Stimulated activated CD8-positive, alpha-beta memory T cell treated with anti-CD3 and anti-CD28 coated beads, Interleukin-4, amount 100 ng/mL, for 4 hours (primary cell): ENCODE data around the gene TMEM131L.

Experiments
- DNase-seq, 2 donors: peaks; one replicate each; pipeline ENCODE4 v3.0.0-alpha.2; 2020; ENCODE audit warnings: low read depth in 2 of 2, low spot score in 1 of 2

TMEM131L gene

GRCh38 chr4:153521478-153521877, 55.3 kb downstream of the TMEM131L start:
- DNase-seq, result no peak

- DNase-seq, result no peak
Measured at GRCh38 chr4:153521999-153522801, 56.0 kb downstream of the TMEM131L start.

DNA sequence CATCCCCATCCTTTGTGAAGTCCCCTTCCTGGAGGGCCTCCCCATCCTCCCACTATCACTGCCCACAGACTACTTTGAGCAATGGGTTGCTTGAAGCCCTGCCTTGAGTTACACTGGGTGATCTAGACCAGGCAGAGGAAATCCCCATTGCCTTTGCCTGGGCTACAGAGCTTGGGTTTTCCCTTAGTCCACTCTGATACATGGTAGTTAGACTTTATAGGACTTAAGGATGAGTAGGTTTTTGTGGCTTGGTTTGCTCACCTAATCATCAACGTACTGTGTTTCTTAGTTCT, 56.6 kb downstream of the TMEM131L start:
- no peak for DNase-seq

DNA sequence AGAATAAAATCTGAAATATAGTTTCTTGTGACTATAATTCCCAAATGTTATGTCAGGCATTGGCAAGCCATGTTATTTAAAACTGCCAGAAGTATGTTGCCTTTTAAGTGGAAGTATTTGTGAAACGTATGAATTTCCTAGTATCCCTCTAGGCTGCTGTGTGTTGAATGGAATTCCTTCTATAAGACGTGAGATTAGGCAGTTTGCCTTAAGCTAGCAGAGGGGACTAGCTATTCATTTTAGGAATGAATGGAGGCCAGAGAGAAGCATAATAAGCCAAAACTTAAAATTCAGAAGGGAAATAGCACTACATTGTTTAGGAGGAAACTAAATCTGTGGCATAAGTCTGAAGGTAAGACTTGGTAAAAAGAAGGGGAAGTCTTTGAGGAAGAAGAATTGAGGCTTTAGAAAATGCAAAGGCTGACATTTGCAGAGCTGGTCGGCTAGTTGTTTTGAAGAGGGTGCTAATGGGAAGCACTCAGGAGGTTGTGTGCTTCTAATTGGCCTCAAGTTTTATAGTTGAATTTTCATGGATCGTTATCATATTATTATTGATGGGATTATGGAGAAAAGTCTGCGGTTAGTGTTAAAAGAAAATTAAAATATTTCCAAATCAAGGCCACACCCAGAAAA, 57.1 kb downstream of the TMEM131L start:
- DNase-seq, result no peak

DNA sequence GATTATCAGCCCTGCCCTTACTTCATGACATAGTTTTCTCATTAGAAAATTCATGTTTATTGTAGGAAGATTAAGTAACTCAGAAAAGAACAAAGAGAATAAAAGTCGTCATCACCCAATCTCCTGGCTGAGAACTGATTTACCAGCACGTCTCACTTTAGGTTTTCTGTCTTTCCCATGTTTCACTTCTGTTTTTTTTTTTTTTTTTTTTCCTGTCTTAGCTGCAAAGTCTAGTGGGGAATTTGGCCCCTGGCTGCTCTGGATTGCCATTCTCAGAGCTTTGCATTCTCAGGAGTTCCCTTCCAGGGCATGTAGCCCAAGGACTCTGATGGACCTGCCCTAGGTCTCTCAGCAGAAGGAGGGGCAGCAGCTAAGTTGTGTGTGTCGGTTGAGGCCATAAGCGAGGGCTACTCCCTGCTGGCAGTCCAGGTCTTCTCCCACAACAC, 57.8 kb downstream of the TMEM131L start:
- DNase-seq, result no peak

GRCh38 chr4:153524682-153525081, 58.5 kb downstream of the TMEM131L start:
- no peak for DNase-seq

GRCh38 chr4:153527690-153528089, 61.5 kb downstream of the TMEM131L start:
- DNase-seq, result no peak

GRCh38 chr4:153528705-153529485, 62.7 kb downstream of the TMEM131L start:
- no peak for DNase-seq

DNA sequence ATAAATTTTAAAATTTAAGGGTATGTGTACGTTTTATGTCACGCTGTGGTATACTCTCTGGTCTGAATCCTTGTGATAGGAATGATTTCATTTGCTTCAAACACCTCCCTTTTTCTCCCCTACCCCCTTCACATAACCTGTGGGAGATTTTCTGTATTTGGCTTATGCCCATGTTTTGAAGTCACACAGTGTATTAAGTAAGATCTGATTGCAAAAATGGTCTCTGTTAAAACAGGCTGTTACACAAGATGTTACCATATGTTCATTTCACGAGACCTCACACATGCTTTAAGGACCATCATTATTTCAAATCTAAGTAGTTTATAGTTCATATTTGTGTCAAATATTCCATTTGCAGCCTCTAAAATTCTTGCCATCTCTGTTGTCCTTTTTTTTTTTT, 63.5 kb downstream of the TMEM131L start:
- DNase-seq, result no peak

DNA sequence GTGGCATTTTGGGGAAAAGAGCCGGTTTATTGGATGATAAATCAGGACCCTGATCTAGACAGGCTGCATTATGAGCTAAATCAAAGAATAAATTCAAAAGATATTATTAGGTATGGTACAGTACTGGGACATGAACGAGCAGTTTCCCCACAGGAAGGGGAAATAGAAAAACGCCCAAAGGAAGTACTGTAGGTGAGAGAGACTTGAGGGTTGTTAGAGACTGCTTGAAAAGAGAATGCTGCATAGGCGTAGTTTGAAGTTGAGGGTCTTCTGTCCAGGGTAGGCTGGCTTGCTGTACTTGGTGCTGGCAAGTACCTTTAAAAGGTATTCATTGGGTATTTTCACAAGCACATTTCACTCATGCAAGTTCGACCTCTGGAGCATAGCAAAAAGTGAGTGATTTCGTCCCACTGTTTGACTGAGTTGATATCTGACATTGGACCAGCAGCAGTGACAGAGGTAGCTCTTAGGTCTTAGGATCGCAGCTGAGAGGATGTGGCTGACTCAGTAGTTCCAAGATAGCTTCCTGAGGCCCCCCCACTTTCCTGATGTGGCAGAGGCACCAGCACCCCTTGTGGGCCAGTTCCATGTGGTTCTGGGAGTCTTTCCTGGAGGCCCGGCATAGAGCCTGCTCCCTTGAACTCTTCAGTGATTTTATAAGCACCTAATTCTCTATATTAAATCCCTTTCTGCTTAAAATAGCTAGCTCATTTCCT, 64.3 kb downstream of the TMEM131L start:
- no peak for DNase-seq

GRCh38 chr4:153531000-153531358, 64.8 kb downstream of the TMEM131L start:
- DNase-seq, result no peak

DNA sequence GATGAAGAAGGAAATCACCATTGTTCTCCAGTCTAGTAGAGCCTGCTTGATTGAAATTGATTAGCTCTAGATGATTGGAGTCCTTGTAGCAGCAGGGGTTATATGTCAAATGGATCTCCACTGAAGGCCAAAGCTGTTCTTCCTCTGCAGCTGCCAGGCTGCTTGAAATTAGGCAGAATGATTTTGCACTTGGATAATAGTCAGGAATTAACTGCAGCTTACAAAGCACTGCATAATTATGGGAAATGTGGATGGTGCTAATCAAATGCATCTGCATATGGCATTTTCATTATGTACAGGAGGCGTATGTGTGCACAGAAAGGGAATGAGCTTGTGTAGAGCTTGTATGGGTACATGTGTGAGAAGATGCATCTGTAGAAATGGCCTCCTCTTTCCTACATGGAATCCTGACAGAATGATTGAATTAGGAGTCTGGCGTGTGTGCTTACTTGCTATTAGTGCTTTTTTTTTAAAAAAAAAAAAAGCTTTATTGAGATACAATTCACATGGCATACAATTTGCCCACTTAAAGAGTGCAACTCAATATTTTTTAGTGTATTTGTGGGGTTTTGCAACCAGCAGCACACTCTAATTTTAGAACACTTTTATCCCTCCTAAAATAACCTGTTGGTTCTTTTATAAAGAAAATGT, 65.9 kb downstream of the TMEM131L start:
- DNase-seq, result no peak

DNA sequence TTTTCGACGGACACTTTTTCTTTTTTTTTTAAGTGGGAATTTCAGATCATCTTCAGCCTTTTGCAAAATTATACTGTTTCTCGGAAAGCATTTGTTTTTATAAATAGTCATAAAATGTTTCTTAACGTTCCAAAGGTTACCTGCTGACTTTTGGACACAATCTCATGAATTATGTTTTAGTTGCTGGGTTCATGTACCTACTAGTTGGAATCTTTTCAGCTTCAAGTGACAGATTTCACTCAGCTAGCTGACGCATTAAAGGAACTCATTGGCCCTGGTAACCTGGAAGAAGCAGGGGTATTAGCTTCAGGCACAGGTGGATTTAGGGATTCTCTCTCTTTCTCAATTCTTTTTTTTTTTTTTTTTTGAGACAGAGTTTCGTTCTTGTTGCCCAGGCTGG, 66.5 kb downstream of the TMEM131L start:
- DNase-seq, result no peak

- DNase-seq, result no peak
Measured at GRCh38 chr4:153533387-153533786, 67.2 kb downstream of the TMEM131L start.

DNA sequence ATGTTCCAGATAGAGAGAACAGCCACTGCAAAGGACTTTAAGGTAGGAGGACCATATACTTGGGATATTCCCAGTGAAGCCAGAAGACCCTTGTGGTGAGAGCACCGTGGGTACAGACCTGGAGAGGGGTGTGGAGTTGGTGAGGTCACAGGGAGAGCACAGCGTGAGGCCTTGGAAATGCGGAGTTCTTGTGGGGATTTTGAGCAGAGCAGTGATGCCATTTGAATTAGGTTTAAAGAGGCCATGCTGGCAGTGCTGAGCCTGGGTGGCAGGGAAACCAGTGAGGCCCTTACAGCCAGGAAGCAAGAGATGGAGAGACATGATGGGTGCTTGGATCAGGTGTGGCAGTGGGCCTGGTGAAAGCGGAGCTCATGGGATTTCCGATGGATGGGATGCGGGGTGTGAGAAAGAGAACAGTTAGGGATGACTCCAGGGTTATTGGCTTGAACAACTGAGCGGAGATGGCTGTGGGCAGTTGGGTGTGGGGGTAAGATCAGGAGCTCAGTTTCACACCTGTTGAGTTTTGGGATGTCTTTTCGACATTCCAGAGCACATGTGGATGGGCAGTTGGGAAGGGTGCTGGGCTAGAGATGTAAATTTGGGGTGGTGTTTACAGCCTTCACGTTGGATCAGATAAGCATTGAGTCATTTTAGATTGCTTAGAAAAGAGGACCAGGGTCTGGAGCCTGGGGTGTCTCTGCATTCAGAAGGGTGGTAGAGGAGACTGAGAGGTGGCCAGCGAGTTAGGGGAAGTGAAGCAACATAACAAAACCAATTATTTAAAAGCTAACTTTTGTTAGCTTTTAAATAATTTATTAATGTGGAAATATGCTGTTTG, 68.9 kb downstream of the TMEM131L start:
- no peak for DNase-seq

GRCh38 chr4:153535772-153536513, 69.8 kb downstream of the TMEM131L start:
- DNase-seq, result no peak

- DNase-seq, result no peak
Measured at GRCh38 chr4:153537493-153537960, 71.4 kb downstream of the TMEM131L start.

- DNase-seq, result no peak
Measured at GRCh38 chr4:153538487-153539357, 72.6 kb downstream of the TMEM131L start.
